GM18951 (cell line): ENCODE data around the gene IDH2.

Experiments
- POLR2A ChIP-seq: IDR thresholded peaks from 4 replicates; pipeline ENCODE4 v1.6.1; 2011; ENCODE audit warnings: mild to moderate bottlenecking; ENCODE audit not compliant: insufficient read length, insufficient read depth; ENCODE audit errors: extremely low read depth
- in situ Hi-C: fragments of 300-500 bp; cut with MboI; formaldehyde crosslinking; loops from one replicate; pipeline ENCODE4 v1.12.0; 2022; ENCODE audit warnings: low sequenced_read_pairs, mixed read lengths, inconsistent platforms; ENCODE audit not compliant: unreplicated experiment

The IDH2 gene

DNA sequence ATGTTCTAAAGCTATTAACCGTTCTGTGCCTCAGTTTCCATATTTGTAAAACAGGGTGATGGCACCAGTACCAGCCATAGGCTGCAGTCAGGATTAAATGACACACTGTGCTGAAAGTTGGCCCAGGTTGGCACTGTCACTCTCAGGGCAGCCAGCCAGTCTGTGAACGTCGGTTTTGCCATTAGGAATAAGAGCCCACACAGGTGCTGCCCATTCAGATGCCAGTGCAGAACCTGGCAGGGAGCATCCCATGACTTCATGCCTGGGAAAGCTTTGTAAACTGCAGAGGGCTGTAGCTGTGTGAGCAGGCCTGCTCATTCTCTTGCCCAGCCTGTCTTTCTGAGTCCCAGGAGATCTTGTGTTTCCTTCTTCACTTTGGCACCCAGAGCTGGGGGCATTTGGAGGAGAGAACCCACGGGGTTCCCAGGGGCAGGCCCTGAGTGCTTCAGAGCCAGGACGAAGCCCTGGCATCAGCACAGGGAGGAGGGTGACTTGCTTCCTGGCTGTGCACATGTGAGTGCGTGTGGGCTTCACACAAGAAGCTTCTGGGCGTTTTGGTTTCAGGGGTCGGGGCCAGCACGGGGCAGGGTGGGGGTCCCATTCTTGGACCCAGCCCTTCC, 54.2 kb downstream of the IDH2 start:
- in situ Hi-C loops: no loop called here
- TF ChIP-seq POLR2A: no peak

GRCh38 chr15:90046911-90047392, 55.3 kb downstream of the IDH2 start:
- in situ Hi-C loops: no loop called here
- TF ChIP-seq POLR2A: no peak

DNA sequence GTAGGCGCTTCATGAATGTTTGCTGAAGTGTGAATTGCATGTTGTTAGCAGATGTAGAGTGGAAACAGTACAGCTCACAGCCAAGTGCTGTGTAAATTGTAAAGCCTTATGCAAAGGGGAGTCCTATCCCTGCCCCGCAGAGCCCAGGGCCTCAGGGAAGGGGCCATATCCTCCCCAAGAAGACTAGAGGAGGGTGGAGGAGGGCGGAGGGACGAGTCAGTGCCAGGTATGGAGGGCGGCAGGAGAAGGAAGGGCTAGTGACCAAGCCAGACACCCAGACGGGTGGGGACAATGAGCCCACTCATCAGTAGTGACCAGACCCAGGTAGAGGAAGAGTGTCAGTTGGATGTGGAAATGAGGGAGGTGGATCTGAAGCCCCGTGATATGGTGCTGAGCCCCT, 56.0 kb downstream of the IDH2 start:
- TF ChIP-seq POLR2A: no peak

GRCh38 chr15:90044916-90045371, 57.3 kb downstream of the IDH2 start:
- in situ Hi-C loops: no loop called here
- TF ChIP-seq POLR2A: no peak

More for the DNA sequence above, 56.0 kb downstream of the IDH2 start:
- in situ Hi-C loops: no loop called here

DNA sequence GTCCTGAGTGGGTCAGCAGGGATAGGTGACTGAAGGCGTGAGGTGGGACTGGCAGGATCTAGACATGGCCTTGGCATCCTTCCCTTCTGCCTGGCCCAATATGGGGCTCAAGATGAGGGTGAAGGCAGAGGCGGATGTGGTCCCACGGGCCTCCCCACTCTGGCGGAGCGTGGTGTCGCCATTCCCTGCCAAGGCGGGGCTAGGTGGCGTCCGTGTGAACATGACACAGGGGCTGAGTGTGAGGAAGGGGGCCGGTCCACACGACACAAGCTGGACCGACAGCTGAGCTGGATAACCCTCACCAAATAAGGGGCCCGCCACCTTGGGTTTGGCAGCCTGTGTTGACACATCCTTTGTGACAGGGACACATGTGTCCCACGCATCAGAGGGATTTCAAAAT, 58.1 kb downstream of the IDH2 start:
- in situ Hi-C loops: no loop called here
- TF ChIP-seq POLR2A: no peak

GRCh38 chr15:90043530-90044010, 58.7 kb downstream of the IDH2 start:
- no peak for TF ChIP-seq POLR2A
- in situ Hi-C loops: no loop called here

DNA sequence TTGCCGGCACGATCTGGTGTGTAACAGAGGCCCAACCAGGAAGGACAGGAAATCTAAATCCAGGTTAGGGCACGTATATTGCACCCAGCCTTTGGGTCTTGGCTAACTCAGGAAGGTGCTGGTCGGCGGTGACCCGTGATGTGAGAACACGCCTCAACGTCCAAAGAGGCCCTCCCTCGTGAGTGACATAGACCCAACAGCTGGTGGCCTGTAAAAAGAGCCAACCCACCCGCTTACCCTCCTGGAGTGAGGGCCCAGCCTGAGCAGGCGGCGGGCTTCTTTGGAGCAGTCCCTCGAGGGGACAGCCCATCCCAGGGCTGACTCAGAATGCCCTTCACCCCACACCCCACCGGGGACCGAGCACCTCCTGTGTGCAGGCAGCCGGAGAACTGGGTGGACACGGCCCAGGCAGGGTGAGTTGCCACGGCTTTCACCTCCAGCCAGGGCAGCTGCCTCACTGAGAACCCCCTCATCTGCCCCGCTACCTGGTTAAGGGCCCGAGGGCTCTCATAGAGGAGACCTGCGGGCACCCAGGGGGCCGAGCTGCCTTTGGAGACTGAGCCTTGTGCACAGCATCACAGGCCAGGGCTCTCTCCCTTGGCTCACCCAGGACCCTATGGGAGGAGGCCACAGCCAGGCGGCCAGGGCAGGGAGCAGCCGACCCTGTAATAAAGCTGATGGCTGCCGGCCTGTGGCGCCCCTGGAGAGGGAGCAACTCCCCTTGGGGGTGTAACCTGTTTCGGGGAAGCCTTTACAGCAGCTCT, 59.3 kb downstream of the IDH2 start:
- in situ Hi-C loops: no loop called here
- no peak for TF ChIP-seq POLR2A

GRCh38 chr15:90042356-90042755, 59.9 kb downstream of the IDH2 start:
- TF ChIP-seq POLR2A: no peak
- in situ Hi-C loops: no loop called here

DNA sequence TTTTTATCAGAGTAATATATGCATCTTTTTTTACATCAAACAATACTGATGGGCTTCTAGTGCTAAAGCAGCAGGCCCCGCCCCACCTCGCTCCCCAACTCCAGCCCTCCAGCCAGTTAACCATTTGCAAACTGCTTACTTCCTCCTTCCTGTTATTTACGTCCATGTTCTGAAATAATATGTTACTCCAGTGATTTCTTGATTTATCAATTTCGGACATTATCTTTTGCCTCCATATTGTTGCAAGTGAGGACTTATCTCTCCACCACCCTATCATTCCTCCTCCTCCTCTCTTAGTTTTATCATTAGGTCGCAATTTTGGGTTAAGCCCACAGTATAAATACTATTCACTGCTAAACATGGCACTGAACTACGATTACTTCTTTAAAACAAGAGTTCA, 61.6 kb downstream of the IDH2 start:
- in situ Hi-C loops: no loop called here
- TF ChIP-seq POLR2A: no peak

GRCh38 chr15:90039996-90040395, 62.3 kb downstream of the IDH2 start:
- in situ Hi-C loops: no loop called here
- TF ChIP-seq POLR2A: no peak

- no peak for TF ChIP-seq POLR2A
- in situ Hi-C loops: no loop called here
Measured at GRCh38 chr15:90038632-90039095, 63.6 kb downstream of the IDH2 start.

GRCh38 chr15:90037961-90038631, 64.2 kb downstream of the IDH2 start:
- TF ChIP-seq POLR2A: no peak
- in situ Hi-C loops: no loop called here

DNA sequence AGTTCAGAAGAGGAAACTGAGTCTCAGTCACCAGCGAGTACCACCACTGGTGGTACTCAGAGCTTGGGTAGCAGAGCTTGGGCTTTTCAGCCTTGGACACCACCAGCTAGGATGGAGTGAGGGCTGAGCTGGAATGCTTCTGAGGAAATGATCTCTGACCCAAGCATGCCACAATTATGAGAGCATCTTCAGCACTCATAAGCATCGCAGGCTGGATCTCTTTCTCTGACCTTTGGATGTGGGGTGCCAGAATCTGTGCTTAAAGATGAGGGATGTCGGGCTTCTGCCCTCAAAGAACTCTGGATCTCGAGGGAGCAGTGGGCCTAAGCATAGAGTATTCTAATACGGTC, 64.8 kb downstream of the IDH2 start:
- no peak for TF ChIP-seq POLR2A
- in situ Hi-C loops: no loop called here
